HG02759 (cell line): ENCODE measurements around the gene DDIAS.
"Not testable (repeated sequence)": the region's sequence is repeated elsewhere in the genome, so short reads cannot be mapped to it uniquely, and the experiment has no call there.

ENCODE experiments used
- ATAC-seq: cut with Tn5 transposase; IDR thresholded peaks from one replicate; pipeline ENCODE4 v1.9.1; 2021; ENCODE audit warnings: mild to moderate bottlenecking, moderate library complexity; ENCODE audit not compliant: unreplicated experiment

The DDIAS gene, protein sequence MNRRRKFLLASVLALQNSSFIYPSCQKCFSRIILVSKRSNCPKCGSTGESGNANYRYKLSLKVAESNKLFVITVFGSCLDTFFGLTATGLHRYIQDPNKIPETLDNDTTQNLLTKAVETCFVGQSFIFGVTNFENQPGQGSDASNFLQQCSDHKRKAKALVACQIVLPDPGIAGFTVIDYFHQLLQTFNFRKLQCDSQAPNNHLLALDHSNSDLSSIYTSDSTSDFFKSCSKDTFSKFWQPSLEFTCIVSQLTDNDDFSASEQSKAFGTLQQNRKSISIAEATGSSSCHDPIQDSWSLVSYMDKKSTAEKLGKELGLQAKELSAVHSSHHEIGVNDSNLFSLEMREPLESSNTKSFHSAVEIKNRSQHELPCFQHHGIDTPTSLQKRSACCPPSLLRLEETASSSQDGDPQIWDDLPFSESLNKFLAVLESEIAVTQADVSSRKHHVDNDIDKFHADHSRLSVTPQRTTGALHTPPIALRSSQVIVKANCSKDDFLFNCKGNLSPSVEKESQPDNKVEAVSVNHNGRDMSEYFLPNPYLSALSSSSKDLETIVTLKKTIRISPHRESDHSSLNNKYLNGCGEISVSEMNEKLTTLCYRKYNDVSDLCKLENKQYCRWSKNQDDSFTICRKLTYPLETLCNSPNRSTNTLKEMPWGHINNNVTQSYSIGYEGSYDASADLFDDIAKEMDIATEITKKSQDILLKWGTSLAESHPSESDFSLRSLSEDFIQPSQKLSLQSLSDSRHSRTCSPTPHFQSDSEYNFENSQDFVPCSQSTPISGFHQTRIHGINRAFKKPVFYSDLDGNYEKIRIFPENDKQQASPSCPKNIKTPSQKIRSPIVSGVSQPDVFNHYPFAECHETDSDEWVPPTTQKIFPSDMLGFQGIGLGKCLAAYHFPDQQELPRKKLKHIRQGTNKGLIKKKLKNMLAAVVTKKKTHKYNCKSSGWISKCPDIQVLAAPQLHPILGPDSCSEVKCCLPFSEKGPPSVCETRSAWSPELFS

DNA sequence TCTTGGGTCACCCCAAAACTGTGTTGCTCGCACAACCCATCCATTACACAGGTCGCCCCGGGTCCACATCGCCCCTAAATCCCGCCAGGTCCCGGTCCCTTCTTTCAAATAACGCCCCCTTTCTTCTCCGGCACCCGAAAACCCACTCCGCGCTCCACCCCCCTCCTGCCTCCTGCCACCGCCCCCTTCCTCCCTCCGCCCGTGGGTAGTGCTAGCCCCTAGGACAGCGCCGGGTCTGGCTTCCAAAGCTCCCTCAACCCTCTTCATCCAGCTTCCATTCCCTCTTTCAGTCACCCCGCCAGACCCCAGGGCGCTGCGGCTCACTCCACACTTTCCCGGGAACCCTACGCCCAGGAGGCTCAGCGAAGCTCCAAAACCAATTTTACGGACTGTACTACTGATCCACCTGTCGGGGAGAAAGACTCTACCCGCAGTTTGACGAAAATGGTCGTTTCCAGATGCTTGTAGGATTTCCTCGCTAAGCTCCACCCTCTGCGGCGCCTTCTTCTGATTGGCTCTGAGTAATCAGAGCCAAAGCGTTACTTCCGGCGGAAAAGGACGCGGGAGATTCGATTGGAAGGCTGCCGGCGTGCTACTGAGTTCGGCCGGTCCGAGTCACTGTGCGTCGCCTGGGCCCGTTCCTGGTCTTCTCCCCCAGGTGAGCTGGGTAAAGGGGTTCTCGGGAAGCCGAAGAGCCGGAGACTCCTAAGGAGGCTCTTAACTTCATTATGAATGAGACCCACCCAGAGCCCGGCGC is at the start of gene DDIAS:
Gene DDIAS (plus strand): TSS at position 572 of the 757 bp plus-strand sequence. CDS start 13,003 bp downstream, outside the sequence.
- peak; percentile 67 for ATAC-seq

DNA sequence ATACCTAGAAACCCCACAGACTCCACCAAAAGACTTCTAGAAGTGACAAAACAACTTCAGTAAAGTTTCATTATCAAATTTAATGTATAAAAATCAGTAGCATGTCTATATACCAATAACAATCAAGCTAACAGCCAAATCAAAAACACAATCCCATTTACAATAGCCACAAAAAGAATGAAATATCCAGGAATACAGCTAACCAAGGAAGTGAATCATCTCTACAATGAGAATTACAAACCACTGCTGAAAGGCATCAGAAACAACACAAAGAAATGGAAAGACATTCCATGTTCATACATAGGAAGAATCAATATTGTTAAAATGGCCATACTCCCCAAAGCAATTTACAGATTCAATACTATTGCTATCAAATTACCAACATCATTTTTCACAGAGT is 47.3 kb upstream of the DDIAS start:
- ATAC-seq = no peak

DNA sequence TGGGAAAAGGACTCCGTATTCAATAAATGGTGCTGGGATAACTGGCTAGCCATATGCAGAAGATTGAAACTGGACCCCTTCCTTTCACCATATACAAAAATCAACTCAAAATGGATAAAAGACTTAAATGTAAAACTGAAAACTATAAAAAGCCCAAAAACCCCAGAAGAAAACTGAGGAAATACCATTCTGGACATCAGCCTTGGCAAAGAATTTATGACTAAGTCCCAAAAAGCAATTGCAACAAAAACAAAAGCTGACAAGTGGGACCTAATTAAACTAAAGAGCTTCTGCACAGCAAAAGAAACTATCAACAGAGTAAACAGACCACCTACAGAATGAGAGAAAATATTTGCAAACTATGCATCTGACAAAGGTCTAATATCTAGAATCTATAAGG is 46.6 kb upstream of the DDIAS start:
- ATAC-seq = not testable (repeated sequence)

DNA sequence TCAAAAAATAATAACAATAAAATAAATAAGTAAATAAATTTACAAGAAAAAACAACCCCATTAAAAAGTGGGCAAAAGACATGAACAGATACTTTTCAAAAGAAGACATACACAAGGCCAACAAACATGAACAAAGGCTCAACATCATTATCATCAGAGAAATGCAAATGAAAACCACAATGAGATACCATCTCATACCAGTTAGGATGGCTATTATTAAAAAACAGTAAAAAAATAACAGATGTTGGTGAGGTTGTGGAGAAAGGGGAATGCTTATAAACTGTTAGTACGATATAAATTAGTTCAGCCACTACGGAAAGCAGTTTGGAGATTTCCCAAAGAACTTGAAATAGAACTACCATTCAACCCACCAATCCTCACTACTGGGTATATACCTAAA is 45.9 kb upstream of the DDIAS start:
- no peak for ATAC-seq

DNA sequence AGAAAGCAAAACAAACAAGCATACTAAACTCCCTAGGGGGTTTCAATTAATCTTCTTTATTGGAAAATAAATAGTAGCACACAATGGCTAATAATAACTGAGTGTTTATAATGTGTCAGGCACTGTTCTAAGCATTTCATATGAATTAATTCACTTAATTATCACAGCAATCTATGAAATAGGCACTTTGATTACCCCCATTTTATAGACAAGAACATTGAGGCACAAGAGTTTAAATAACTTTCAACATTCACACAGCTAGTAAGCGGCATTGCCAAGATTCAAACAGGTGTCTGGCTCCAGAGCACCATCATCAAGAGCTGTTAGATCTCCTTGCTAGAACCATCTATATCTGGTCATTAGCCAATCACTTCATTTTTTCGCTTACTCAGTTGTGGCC is 44.4 kb upstream of the DDIAS start:
- no peak for ATAC-seq

DNA sequence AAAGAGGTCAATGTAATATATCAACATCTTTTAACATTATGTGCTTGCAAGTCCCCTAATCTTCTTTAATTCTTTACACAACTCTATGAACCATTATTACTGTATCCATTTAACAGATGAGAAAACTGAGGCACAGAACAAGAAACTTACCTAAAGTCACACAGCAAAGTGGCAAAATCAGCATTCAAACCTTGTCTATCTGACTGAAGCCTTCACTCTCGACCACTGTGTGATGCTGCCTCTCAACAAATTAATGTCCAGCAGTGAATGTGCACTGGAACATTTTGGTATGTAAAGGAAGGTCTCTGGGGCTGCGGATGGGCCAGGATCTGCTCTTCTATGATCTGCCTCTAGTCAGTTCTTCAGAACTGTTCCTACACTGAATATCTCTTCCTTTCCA is 43.4 kb upstream of the DDIAS start:
- ATAC-seq = no peak

DNA sequence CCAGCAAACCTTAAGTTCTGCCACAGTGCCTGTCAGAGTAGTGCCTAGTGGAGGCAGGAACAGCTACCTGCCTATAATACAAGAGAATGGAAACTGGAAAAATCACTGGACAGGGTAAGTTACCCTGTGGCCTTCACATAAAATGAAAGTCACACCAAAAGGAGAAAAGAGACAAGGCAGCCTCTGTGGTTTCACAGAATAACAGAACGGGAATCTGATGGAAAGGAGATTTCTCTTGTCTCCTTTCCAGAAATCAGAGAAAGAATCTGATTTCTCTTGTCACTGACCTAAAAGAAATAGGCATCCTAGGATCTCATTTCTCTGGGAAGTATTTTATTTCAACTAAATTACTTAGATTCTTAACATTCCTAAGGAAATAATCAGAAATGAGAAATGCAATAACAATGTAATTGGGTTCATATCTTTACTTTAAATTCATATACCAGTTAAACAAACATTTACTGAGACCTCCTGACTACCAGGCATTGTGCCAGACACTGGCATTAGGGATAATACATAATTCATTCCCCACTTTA is 42.9 kb upstream of the DDIAS start:
- no peak for ATAC-seq

DNA sequence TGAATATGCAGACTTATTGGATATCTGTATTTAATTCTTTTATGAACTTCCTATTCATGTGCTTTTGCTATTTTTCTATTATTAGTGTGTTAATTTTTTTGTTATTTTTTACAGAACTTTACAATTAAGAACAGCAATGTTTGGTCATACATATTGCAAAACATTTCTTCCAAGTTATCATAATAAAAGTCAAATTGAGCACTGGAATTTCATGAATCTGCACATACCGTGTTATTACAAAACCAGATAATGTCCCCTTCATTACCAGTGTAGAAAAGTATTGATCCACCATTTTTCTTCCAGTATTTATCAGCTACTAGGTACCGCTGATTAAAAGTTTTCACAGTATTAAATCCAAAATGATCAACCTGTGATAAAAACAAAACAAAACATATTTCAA is 41.8 kb upstream of the DDIAS start:
- ATAC-seq = no peak

DNA sequence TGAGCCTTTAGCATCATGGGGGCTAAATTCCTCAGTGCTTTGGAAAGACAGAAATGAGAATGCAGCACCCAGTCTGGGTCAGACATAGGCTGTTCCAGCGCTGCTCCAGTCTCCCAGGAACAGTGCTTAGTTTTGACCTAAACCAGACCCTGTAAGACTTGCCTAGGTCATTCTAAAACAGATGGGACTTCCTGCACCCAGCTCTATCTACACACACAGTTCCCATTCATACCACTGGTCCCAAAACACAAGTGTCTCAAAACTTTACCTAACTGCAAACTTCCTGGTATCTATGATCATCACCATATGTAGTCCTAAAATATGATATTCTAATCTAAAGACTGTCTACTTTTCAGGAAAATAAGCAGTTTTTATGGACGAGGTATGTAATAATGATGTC is 39.2 kb upstream of the DDIAS start:
- no peak for ATAC-seq

DNA sequence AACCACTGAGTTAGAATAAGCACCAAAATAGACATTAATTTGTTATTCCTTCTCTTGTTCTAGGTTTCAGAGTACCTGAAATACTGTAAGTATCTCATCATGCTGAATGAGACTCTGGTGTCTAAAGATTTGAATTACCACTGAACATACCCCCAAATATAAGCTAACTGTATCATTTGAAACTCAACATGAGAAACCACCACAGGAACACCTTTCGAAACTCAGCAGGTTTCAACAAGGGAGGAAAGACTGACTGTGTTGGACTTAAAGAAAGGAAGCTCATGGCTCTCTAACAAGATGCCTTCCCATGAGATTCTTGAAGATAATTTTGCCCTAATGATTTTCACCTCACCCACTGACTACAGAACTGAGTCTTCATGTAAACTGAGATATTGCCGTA is 38.3 kb upstream of the DDIAS start:
- ATAC-seq = peak; percentile 54

DNA sequence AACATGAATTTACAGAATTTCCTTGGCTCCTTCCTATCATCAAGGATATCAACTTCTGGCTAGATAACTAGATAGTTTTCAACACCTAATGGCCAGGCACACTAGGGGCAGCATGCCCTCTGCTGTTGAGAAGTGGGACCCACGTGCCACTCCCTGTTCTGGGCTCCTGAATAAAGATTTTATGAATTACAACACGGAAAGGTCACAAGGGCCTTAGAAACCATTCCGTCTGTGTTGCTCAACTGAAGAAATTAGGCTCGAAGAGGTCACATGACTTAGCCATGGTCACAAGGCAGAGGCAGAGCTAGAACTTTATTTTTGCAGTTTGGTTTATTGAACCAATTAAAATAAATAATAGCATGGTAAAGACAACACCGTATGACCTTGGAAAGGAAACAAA is 37.3 kb upstream of the DDIAS start:
- ATAC-seq = no peak

DNA sequence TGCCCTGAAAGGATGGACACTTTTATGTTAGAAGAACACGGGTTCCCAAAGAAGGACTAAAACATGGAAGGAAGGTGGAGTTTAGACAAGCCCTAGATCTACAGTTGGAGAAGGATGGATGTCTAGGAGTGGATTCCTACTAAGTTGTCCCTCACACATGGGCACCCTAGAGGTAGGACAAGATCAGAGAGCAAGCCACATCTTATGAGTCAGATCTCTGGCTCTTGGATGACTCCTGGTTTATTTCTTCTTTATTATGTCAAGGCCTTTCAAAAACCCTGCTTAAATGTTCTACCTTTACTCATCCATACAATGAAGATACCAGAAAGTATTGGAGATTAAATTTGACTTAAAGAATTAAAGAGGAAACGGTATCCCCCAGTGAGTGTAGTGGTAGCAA is 35.7 kb upstream of the DDIAS start:
- no peak for ATAC-seq

DNA sequence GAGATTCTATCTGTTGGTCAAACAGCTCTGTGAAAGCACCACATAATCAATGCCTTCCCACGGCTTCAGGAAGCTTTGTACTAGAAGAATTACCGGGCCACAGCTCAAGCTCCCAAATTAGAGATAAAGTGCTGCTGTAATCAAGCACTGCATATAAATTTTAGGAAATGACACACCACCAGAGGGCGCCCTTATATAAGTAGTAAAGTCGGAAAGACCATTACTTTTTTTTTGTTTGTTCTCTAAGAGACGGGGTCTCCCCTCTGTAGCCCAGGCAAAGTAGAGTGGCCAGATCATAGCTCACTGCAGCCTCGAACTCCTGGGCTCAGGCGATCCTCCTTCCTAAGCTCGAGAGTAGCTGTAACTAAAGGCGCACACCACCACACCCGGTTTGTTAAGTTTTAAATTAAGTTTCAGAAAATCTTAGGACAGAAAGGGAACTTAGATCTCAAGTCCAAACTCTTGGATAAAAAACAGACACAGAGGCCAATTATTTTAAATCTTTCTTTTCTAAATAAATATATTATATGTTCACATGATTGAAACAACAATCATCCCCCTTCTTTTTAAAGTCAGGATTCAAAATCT is 33.9 kb upstream of the DDIAS start:
- peak; percentile 56 for ATAC-seq

DNA sequence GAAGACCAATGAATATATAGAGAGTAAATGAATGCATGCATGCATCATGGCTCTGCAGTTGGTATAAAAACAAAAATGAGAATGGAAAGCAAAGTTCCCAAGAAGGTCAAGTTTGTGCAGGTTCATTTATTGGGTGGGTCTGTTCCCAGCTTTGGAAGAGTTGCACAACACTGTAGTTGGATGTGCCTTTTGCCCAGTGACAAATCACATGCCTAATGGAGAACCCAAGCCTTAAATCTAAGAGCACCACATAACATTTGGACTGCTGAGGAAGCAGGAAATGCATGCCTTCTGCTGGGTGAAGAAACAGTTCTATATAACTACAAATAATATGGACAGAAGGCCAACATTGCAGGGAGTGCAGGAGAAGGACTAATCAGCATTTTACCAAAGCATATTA is 31.9 kb upstream of the DDIAS start:
- no peak for ATAC-seq

DNA sequence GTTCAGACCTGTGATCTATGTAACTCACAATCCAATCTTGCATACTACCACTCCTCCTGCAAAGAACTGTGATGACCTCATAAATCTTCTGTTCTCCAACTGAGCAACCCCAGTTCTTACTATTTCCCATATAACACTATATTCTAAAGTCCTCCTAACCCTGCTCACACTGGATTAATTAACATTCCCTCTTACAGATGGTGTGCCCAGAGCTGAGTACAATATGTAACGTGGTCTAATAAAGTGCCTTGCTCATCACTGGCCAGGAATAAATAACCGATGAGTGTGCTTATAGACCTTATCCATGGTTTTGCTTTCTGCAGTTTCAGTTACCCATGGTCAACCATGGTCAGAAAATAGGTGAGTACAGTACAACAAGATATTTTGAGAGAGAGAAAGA is 29.9 kb upstream of the DDIAS start:
- no peak for ATAC-seq

DNA sequence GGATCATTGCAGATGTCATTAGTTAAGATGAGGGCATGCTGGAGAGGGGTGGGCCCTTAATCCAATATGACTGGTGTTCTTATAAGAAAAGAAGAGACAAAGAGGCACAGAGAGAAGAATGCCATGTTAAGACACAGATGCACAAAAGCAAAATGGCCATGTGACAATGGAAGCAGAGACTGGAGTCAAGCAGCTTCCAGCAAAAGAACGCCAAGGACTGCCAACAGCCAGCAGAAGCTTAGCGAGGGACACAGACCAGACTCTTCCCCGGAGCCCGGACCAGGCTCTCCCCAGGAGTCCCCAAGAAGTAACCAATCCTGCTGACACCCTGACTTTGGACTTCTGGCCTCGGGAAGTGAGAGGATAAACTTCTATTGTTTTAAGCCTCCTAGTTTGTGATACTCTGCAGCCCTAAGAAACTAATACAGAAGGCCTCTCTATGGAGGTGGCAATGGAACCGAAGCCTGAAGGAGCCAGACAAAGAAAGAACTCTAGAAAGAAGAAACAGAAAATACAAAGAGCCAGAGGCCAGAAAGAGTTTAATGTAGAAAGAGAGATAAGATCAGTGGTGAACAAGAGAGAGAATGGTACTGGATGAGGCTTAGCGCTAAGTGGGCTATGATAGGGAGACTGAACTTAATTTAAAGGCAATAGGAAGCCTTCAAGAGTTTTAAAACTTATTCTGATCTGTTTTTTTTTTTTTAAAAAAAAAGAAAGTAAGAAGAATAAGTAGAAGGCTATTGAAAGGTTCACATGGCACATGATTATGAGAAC is 29.0 kb upstream of the DDIAS start:
- ATAC-seq = no peak

DNA sequence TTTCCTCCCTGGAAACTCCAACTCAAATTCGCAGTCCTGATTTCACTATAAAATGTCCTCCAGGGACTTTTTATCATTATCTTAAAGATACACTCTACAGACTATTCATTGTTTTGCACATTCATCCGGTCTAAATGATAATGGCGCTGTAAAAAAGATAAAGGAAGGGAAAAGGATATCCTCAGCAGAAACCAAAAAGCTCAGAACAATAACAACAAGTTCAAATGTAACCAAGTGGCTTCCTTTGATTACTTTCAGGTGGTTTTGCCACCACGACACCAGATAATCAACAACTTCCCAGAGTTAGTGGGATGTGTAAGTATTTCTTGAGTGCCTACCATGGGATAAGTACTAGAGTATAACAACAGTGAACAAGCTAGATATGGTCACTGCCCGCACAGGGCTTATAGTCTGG is 27.6 kb upstream of the DDIAS start:
- no peak for ATAC-seq

DNA sequence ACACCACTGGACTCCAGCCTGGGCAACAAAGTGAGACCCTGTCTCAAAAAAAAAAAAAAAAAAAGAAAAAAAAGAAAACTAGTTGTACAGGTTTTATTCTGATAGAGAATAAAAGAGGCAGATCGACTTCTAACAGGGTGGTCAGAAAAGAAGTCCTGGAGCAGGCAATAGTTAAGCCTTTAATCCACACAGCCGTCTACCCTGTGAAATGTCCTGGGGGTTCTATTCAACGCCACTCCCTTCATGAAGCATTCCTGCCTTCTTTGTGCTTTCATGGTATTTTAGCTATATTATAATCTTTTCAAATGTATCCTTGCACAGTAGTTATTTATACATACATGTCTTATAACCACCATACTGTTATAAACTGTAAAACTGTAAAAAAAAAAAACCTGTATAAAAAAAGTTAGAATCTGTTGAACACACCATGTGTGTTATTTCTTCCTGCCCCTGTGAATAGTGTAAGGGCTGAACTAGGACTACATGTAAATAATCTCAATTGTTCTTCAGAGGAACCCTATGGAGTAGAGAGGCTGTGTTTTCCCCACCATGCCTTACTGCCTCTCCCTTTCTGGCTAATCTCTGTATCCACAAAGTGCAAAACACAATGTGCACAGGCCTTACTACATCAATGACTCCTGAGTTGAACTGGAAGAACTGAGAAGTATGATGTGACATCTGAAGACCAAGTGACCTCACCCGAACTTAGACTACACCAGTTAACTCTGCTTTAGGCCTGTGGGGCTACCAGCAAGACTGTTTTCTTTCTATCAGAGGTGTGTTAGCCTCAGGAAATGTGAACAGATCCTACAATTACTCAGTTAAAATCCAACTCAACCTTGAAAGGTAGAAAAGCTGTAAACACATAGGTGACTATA is 26.7 kb upstream of the DDIAS start:
- no peak for ATAC-seq

DNA sequence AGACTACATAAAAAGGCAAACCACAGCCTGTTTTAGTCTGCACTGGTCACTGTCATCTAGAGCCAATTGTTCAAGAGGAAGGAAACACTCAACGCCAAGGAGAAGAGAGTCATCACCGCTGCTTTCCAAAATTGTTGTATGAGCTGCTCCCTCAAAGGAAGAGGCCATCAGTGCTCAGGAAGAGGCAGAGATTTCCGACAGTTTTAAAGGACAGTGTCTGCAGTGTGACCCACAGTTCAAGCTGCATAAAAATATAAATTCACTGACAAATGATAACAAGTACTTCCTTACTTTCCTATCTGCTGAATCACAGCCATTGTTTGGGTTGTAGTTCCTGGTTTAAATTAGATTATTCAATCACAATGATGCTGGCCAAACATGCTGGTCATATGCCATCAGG is 17.7 kb upstream of the DDIAS start:
- no peak for ATAC-seq
